ENCODE data around the gene PLIN3.

GRCh38 chr19:4816950-4817278 lies 50.6 kb downstream of the PLIN3 start:
- TF ChIP-seq CTCF (IDR thresholded peaks at IDR 0.05 in 4 of 5, conservative IDR thresholded peaks at IDR 0.05 in 1 of 5) (no peak), POLR2A (IDR thresholded peaks at IDR 0.05) (no peak)

Data from gastrocnemius medialis (tissue), 4 donors.